CD8-positive, alpha-beta memory T cell (primary cell): ENCODE measurements around the gene CHN1. TPM values are rescaled to one million over a fixed set of nuclear protein-coding genes. Genes with fewer than 3 reads are reported as not detected.

Source experiments
- CTCF ChIA-PET: fragments of 350-600 bp; sonication (Branson Sonifier 250); formaldehyde crosslinking; loops from one replicate; lab custom pipeline; 2021; ENCODE audit warnings: antibody characterized with exemption; lab: Charles Lee
- POLR2A ChIA-PET: fragments of 350-600 bp; sonication (Branson Sonifier 250); formaldehyde crosslinking; loops from one replicate; lab custom pipeline; 2021; ENCODE audit warnings: antibody characterized with exemption; lab: Charles Lee
- DNase-seq, 5 donors: peaks; one replicate each; pipeline versions ENCODE4 v3.0.0 to v3.0.0-alpha.2; 2020 to 2022; ENCODE audit warnings: mixed read lengths in 1 of 5
- H3K27ac ChIP-seq: one replicate; pipeline ENCODE4 v1.7.0; 2013; ENCODE audit warnings: low read depth, mild to moderate bottlenecking, low read length, moderate library complexity
- H3K27me3 ChIP-seq: 2 replicates; pipeline ENCODE4 v1.7.0; 2013; ENCODE audit warnings: low read length, mild to moderate bottlenecking; ENCODE audit not compliant: insufficient read depth, poor library complexity, severe bottlenecking
- H3K36me3 ChIP-seq: 2 replicates; pipeline ENCODE4 v1.7.0; 2013; ENCODE audit warnings: mild to moderate bottlenecking, low read length, moderate library complexity; ENCODE audit not compliant: insufficient read depth
- H3K4me1 ChIP-seq: 2 replicates; pipeline ENCODE4 v1.7.0; 2013; ENCODE audit warnings: mild to moderate bottlenecking, low read length, moderate library complexity; ENCODE audit not compliant: insufficient read depth
- H3K4me3 ChIP-seq: 2 replicates; pipeline ENCODE4 v1.7.0; 2013; ENCODE audit warnings: mild to moderate bottlenecking, low read length
- H3K9me3 ChIP-seq: 2 replicates; pipeline ENCODE4 v1.7.0; 2013; ENCODE audit warnings: mild to moderate bottlenecking, low read length
- H3K27ac Mint-ChIP-seq, 8 donors: one replicate each; pipeline ENCODE4 v1.8.0; 2020 to 2021; ENCODE audit warnings: mixed read lengths in 8 of 8, mild to moderate bottlenecking in 6 of 8, inconsistent platforms in 3 of 8, moderate library complexity in 3 of 8
- H3K27me3 Mint-ChIP-seq, 2 donors: one replicate each; pipeline ENCODE4 v1.8.0; 2020 to 2021; ENCODE audit warnings: mixed read lengths in 2 of 2, mild to moderate bottlenecking in 1 of 2, moderate library complexity in 1 of 2
- H3K36me3 Mint-ChIP-seq, 3 donors: one replicate each; pipeline ENCODE4 v1.8.0; 2020 to 2021; ENCODE audit warnings: mixed read lengths in 3 of 3, inconsistent platforms in 1 of 3, mild to moderate bottlenecking in 1 of 3
- H3K4me1 Mint-ChIP-seq, 3 donors: one replicate each; pipeline ENCODE4 v1.8.0; 2020 to 2021; ENCODE audit warnings: mixed read lengths in 3 of 3, inconsistent platforms in 1 of 3, mild to moderate bottlenecking in 1 of 3
- H3K4me3 Mint-ChIP-seq, 7 donors: one replicate each; pipeline ENCODE4 v1.8.0; 2020 to 2021; ENCODE audit warnings: mixed read lengths in 7 of 7, mild to moderate bottlenecking in 6 of 7, moderate library complexity in 4 of 7, inconsistent platforms in 2 of 7
- H3K9me3 Mint-ChIP-seq, 5 donors: one replicate each; pipeline ENCODE4 v1.8.0; 2020 to 2022; ENCODE audit warnings: mixed read lengths in 5 of 5, mild to moderate bottlenecking in 3 of 5, moderate library complexity in 2 of 5, inconsistent platforms in 1 of 5
- polyA plus RNA-seq: library from polyadenylated mRNA; unstranded; fragments of 300-500 nt; fragmentation: Illumina TruSeq; gene quantifications from one replicate; pipeline ENCODE4 v1.2.3, GENCODE V29; 2021
- total RNA-seq, 2 experiments: library from RNA; stranded (reverse); gene quantifications; one replicate each; pipeline ENCODE4 v1.2.3, GENCODE V29; 2021

CHN1 gene
- total and polyA plus RNA-seq, 3 experiments from 2014 or later, result 13.1 to 22.1 (median 18.4) TPM

DNA sequence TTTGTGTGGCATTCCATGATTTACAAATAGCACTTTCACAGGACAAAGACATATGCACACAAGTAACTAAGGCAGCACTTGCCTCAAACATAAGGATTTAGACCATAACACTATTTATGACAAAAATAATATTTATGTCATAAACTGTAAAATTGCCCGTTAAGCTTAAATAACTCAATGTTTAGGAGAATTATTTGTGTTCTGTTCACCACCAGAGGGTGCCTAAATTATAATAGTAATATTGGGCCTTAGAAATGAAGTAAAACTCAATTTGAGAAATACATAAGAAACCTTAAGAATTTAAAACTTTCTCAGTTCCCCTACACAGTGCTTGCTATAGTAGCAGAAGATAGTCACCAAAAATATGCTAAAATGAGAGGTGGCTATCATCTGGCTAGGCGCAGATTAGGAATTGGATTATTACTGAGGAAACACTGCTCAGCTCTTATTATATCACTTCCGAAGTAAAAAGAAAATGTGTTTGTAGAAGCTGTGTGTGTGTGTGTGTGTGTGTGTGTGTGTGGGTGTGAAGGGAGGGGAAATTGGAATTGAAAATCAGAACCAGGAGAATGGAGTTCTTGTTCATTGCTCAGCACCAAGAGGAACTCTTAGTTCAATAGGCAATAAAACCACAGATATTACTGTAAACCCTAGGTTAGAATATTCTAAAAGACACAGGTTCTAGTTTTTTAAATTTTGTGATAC is 4.9 kb upstream of the CHN1 start:
- Mint-ChIP-seq H3K4me1 (peaks cover 0 to 8% (median 0%) of the 10 kb centered on the region in 3 donors), H3K36me3 (peaks cover 0 to 3% (median 0%) of the 10 kb centered on the region in 3 donors), H3K9me3 (no peaks in the 10 kb centered on the region), H3K4me3 (peak overlapping the region in 1 of 7 donors; percentile 31), H3K27ac (no peak overlapping the region), H3K27me3 (peaks cover 7 to 28% of the 10 kb centered on the region in 2 donors)
- Histone ChIP-seq H3K36me3 (no peaks in the 10 kb centered on the region), H3K27ac (no peak overlapping the region), H3K4me1 (peaks cover 4% of the 10 kb centered on the region), H3K9me3 (no peaks in the 10 kb centered on the region), H3K27me3 (peaks cover 17% of the 10 kb centered on the region), H3K4me3 (no peak overlapping the region)
- ChIA-PET CTCF (no interaction called here), POLR2A (no interaction called here)
- no peak for DNase-seq

DNA sequence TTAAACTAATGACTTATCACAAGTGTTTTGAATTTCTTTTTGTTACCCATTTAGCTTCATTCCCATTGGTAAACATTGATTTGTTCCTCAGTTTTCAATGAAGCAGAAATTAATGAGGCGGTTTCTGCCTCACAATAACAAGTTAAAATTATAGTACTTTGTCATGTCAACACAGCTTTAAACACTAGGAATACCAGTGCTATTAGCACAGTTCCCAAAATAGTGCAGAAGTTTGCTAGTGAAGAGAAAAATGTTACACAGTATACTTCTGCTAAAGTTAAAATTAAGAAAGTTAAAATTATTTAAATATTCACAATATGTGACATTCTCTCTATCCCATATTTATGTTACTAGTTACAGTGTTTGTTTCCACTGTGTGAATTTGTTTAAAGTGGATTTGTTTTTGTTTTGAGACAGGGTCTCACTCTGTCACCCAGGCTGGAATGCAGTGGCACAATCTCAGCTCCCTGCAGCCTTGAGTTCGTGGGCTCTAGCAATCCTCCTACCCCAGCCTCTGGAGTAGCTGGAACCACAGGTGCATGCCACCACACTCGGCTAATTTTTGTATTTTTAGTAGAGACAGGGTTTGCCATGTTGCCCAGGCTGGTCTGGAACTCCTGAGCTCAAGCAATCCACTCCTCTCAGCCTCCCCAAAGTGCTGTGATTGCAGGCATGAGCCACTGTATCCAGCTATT is 3.8 kb upstream of the CHN1 start:
- Mint-ChIP-seq H3K36me3 (peaks cover 0 to 3% (median 0%) of the 10 kb centered on the region in 3 donors), H3K27me3 (peaks cover 8 to 34% of the 10 kb centered on the region in 2 donors), H3K9me3 (no peaks in the 10 kb centered on the region), H3K27ac (no peak overlapping the region), H3K4me1 (peaks cover 4 to 14% (median 6%) of the 10 kb centered on the region in 3 donors), H3K4me3 (no peak overlapping the region)
- CTCF ChIA-PET, result interaction anchor here (1.2 kb wide), 1 partner anchor 310 kb away, joined by 5 read pairs; no protein-coding TSS in a partner anchor
- Histone ChIP-seq H3K27me3 (peaks cover 22% of the 10 kb centered on the region), H3K27ac (no peak overlapping the region), H3K9me3 (no peaks in the 10 kb centered on the region), H3K4me1 (peaks cover 9% of the 10 kb centered on the region), H3K36me3 (no peaks in the 10 kb centered on the region), H3K4me3 (no peak overlapping the region)
- POLR2A ChIA-PET, result no interaction called here
- DNase-seq, result no peak

DNA sequence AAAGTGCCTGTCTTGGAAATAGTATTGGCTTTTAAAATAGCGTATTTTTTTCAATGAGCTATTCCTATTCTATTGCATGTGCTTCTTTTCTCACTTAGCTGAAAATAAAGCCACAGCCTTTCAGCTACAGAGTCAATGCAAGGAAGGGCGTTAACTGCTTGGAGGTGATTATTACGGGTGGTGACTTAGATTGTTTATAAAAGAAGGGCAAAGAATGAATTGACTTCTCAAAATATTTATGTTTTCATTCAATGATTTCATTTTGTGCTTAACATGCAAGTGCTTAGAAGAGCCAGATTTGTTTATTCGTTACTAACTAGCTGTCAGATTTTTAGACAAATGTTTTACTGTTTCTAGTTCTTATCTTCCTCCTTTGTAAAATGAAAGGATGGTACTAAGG is 2.8 kb upstream of the CHN1 start:
- POLR2A ChIA-PET, result interaction anchor here (0.7 kb wide), 1 partner anchor 17 kb away, joined by 4 read pairs; no protein-coding TSS in a partner anchor
- CTCF ChIA-PET, result interaction anchor here (1.2 kb wide), 1 partner anchor 309 kb away, joined by 5 read pairs; no protein-coding TSS in a partner anchor
- peaks cover 0 to 3% (median 0%) of the 10 kb centered on the region in 3 donors for H3K36me3 Mint-ChIP-seq
- H3K9me3 ChIP-seq, result no peaks in the 10 kb centered on the region
- no peaks in the 10 kb centered on the region for H3K9me3 Mint-ChIP-seq
- H3K27me3 ChIP-seq, result peaks cover 31% of the 10 kb centered on the region
- H3K27me3 Mint-ChIP-seq, result peaks cover 10 to 43% of the 10 kb centered on the region in 2 donors
- peaks cover 9% of the 10 kb centered on the region for H3K4me1 ChIP-seq
- peak overlapping the region in 1 of 7 donors; percentile 28 for H3K4me3 Mint-ChIP-seq
- peaks cover 4 to 15% (median 6%) of the 10 kb centered on the region in 3 donors for H3K4me1 Mint-ChIP-seq
- no peak overlapping the region for H3K4me3 ChIP-seq
- no peak overlapping the region for H3K27ac ChIP-seq
- H3K36me3 ChIP-seq, result no peaks in the 10 kb centered on the region
- no peak for DNase-seq
- no peak overlapping the region for H3K27ac Mint-ChIP-seq

DNA sequence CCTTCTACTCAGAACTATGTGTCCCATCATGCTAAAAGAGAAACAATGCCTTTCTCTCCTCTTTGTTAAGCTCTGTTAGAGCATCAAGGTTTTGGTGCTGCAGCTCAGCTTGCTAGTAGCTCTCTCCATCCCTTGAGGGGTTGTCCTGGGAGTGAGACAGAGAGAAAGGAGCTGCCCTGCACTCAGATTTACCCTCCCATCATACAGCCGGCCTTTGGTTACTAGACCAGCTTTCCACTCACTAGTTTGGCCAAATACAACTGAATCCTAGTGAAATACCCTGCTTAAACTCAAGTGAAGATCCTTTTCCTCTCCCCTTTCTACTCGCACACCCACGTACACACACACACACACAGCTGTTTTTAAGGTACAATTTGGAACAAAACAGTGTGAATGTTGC is 2.3 kb upstream of the CHN1 start:
- peak overlapping the region in 1 of 7 donors; percentile 28 for H3K4me3 Mint-ChIP-seq

DNA sequence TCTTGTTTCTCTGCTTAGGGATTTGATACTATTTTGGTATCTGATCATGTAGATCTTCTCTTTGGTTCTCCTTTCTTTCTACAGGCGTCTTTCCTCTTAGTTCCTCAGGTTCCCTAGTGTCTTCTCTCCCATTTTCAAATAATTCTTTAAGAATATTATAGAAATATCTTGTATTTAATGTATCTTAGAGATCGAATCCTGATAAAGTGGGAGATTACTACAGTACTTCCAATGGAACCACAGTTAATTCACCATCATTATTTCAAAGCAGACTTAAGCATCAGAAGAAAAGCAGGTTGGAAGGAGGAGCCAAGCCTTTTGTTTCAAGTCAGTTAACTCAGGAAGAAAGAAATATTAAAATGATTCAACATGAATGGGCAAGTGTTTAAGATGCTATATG is 1.1 kb upstream of the CHN1 start:
- H3K27ac ChIP-seq, result no peak overlapping the region
- no peaks in the 10 kb centered on the region for H3K9me3 Mint-ChIP-seq
- H3K4me3 Mint-ChIP-seq, result peak overlapping the region; percentile 67 to 89 (median 81)
- no peak for DNase-seq
- H3K4me3 ChIP-seq, result no peak overlapping the region
- peaks cover 0 to 3% (median 0%) of the 10 kb centered on the region in 3 donors for H3K36me3 Mint-ChIP-seq
- no peaks in the 10 kb centered on the region for H3K9me3 ChIP-seq
- H3K36me3 ChIP-seq, result no peaks in the 10 kb centered on the region
- H3K27ac Mint-ChIP-seq, result no peak overlapping the region
- peaks cover 41% of the 10 kb centered on the region for H3K27me3 ChIP-seq
- peaks cover 4 to 15% (median 6%) of the 10 kb centered on the region in 3 donors for H3K4me1 Mint-ChIP-seq
- H3K27me3 Mint-ChIP-seq, result peaks cover 22 to 60% of the 10 kb centered on the region in 2 donors
- peaks cover 9% of the 10 kb centered on the region for H3K4me1 ChIP-seq
- ChIA-PET POLR2A (no interaction called here), CTCF (interaction anchor here (1.2 kb wide), 1 partner anchor 16 kb away, joined by 4 read pairs; no protein-coding TSS in a partner anchor)

More for the DNA sequence above, 2.3 kb upstream of the CHN1 start:
- peaks cover 15 to 48% of the 10 kb centered on the region in 2 donors for H3K27me3 Mint-ChIP-seq
- Histone ChIP-seq H3K9me3 (no peaks in the 10 kb centered on the region), H3K36me3 (no peaks in the 10 kb centered on the region), H3K4me1 (peaks cover 9% of the 10 kb centered on the region), H3K27ac (no peak overlapping the region), H3K27me3 (peaks cover 35% of the 10 kb centered on the region), H3K4me3 (no peak overlapping the region)
- peaks cover 4 to 15% (median 6%) of the 10 kb centered on the region in 3 donors for H3K4me1 Mint-ChIP-seq
- POLR2A ChIA-PET, result interaction anchor here (0.7 kb wide), 1 partner anchor 16 kb away, joined by 4 read pairs; no protein-coding TSS in a partner anchor
- H3K36me3 Mint-ChIP-seq, result peaks cover 0 to 3% (median 0%) of the 10 kb centered on the region in 3 donors
- CTCF ChIA-PET, result interaction anchor here (1.2 kb wide), 1 partner anchor 308 kb away, joined by 5 read pairs; no protein-coding TSS in a partner anchor
- DNase-seq, result no peak
- no peak overlapping the region for H3K27ac Mint-ChIP-seq
- H3K9me3 Mint-ChIP-seq, result no peaks in the 10 kb centered on the region

DNA sequence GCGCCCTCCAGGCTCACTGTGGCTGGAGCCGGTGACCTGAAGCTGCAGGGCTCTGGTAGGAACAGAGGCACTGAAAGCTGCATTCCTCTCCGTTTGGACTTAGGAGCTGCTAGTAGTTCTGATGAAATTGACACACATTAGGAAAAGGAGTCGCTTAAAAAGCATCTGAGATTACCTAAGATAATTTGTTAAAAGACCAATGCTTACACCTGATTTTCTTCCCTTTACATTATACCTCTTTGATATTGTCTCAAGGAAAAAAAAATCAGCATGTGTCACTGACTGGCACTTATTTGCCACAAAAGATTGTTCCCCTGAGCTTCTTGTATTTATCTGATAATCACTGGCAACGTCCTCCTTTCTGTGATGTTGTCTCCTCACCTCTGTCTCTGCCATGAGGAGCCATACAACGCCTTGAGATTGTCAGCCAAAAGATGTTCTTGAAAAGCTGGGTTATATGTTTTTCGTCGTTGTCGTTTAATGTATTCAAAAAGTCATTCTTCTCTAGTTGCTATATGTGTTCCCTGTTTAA is 618 bp upstream of the CHN1 start:
- Histone ChIP-seq H3K27me3 (peaks cover 45% of the 10 kb centered on the region), H3K9me3 (no peaks in the 10 kb centered on the region), H3K36me3 (no peaks in the 10 kb centered on the region), H3K4me1 (peaks cover 9% of the 10 kb centered on the region), H3K27ac (no peak overlapping the region), H3K4me3 (peak overlapping the region; percentile 49)
- ChIA-PET POLR2A (no interaction called here), CTCF (interaction anchor here (1.2 to 1.5 kb wide), 2 partner anchors 16 to 306 kb away, joined by 4 to 9 read pairs; no protein-coding TSS in a partner anchor)
- DNase-seq, result peak in 1 of 5 donors; percentile 3
- H3K27ac Mint-ChIP-seq, result peak overlapping the region in 1 of 8 donors; percentile 26
- peak overlapping the region; percentile 67 to 89 (median 81) for H3K4me3 Mint-ChIP-seq
- H3K27me3 Mint-ChIP-seq, result peaks cover 23 to 65% of the 10 kb centered on the region in 2 donors
- peaks cover 4 to 15% (median 6%) of the 10 kb centered on the region in 3 donors for H3K4me1 Mint-ChIP-seq
- H3K36me3 Mint-ChIP-seq, result peaks cover 0 to 3% (median 0%) of the 10 kb centered on the region in 3 donors
- H3K9me3 Mint-ChIP-seq, result no peaks in the 10 kb centered on the region

DNA sequence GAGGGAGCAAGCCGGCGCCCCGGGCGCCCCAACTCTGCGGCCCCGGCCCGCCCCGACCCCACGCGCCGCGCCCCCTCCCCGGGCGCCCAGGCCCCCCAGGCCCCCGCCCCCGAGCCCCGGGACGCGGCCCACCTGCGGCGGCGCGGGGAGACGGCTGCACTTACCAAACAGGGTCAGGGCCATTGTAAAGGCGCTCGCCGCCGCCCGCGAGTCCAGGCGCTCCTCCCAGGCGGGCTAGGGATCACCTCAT is 526 bp downstream of the CHN1 start:
- no peak for DNase-seq
- Histone ChIP-seq H3K9me3 (no peaks in the 10 kb centered on the region), H3K36me3 (no peaks in the 10 kb centered on the region), H3K27ac (no peak overlapping the region), H3K27me3 (peaks cover 45% of the 10 kb centered on the region), H3K4me1 (peaks cover 9% of the 10 kb centered on the region), H3K4me3 (peak overlapping the region; percentile 49)
- ChIA-PET CTCF (interaction anchor here (1.5 kb wide), 1 partner anchor 305 kb away, joined by 9 read pairs; no protein-coding TSS in a partner anchor), POLR2A (no interaction called here)
- Mint-ChIP-seq H3K9me3 (no peaks in the 10 kb centered on the region), H3K4me3 (peak overlapping the region; percentile 80 to 87 (median 85)), H3K36me3 (peaks cover 0 to under 1% (median 0%) of the 10 kb centered on the region in 3 donors), H3K27ac (peak overlapping the region in 1 of 8 donors; percentile 70), H3K4me1 (peaks cover 4 to 15% (median 6%) of the 10 kb centered on the region in 3 donors), H3K27me3 (peaks cover 23 to 67% of the 10 kb centered on the region in 2 donors)
